SK-N-SH (cell line): ENCODE results near the gene STK16. TPM values are rescaled to one million over a fixed set of nuclear protein-coding genes. Genes with fewer than 3 reads are reported as not detected.

Source experiments
- CTCF ChIA-PET: fragments of 300-600, 350-600 bp; formaldehyde crosslinking; extraction: SDS; loops from one replicate; lab custom pipeline; 2021; lab: Yijun Ruan, JAX
- POLR2A ChIA-PET: fragments of 350-600 bp; sonication (Branson Sonifier 250); formaldehyde crosslinking; extraction: SDS; loops from one replicate; lab custom pipeline; 2020; ENCODE audit warnings: antibody characterized with exemption, inconsistent platforms; lab: Yijun Ruan, JAX
- DNase-seq: peaks from one replicate; pipeline ENCODE4 v3.0.0; 2012
- H2AFZ ChIP-seq: fragments of 200-600 bp; sonication (generic); 2 replicates; pipeline ENCODE4 v1.8.1; 2016; ENCODE audit warnings: antibody characterized with exemption, mild to moderate bottlenecking, low read depth
- H3F3A ChIP-seq: fragments of 200-600 bp; sonication (generic); replicated peaks from 2 replicates; pipeline ENCODE3; 2016; ENCODE audit warnings: antibody characterized with exemption, mild to moderate bottlenecking; ENCODE audit not compliant: insufficient read depth
- H3K27ac ChIP-seq, 2 experiments: fragments of 200-500 bp in 1 of 2; fragments of 200-600 bp in 1 of 2; sonication (Bioruptor generic) in 1 of 2; sonication (generic), shearing (Covaris generic) in 1 of 2; 2 replicates each; pipeline versions ENCODE4 v1.5.1 to v1.6.1; 2014 to 2016; ENCODE audit warnings: low read depth in 2 of 2, inconsistent platforms in 1 of 2, low read length in 1 of 2, mild to moderate bottlenecking in 1 of 2, mixed read lengths in 1 of 2
- H3K27me3 ChIP-seq: fragments of 200-600 bp; sonication (generic), shearing (Covaris generic); 2 replicates; pipeline ENCODE4 v1.6.1; 2016; ENCODE audit warnings: mixed run types; ENCODE audit not compliant: insufficient read depth
- H3K36me3 ChIP-seq, 2 experiments: fragments of 200-500 bp in 1 of 2; fragments of 200-600 bp in 1 of 2; sonication (Bioruptor generic) in 1 of 2; sonication (generic) in 1 of 2; replicated peaks in 1 of 2; 2 replicates each; pipeline versions ENCODE3 to v1.5.1; 2014 to 2016; ENCODE audit warnings: low read length in 1 of 2, mild to moderate bottlenecking in 1 of 2; ENCODE audit not compliant: insufficient read depth in 2 of 2, control insufficient read depth in 1 of 2
- H3K4me1 ChIP-seq, 2 experiments: fragments of 200-500 bp in 1 of 2; fragments of 200-600 bp in 1 of 2; sonication (Bioruptor generic) in 1 of 2; sonication (generic), shearing (Covaris generic) in 1 of 2; 2 replicates each; pipeline versions ENCODE4 v1.5.1 to v1.6.1; 2014 to 2016; ENCODE audit warnings: low read depth in 1 of 2, low read length in 1 of 2, mixed run types in 1 of 2; ENCODE audit not compliant: insufficient read depth in 2 of 2, control insufficient read depth in 1 of 2
- H3K4me2 ChIP-seq: fragments of 200-600 bp; sonication (generic), shearing (Covaris generic); 2 replicates; pipeline ENCODE4 v1.6.1; 2017; ENCODE audit warnings: mixed run types
- H3K4me3 ChIP-seq, 2 experiments: fragments of 200-500 bp in 1 of 2; fragments of 200-600 bp in 1 of 2; sonication (Bioruptor generic) in 1 of 2; sonication (generic), shearing (Covaris generic) in 1 of 2; 2 replicates each; pipeline versions ENCODE4 v1.5.1 to v1.8.1; 2014 to 2016; ENCODE audit warnings: low read depth in 2 of 2, inconsistent platforms in 1 of 2, low read length in 1 of 2, mild to moderate bottlenecking in 1 of 2, mixed read lengths in 1 of 2, moderate library complexity in 1 of 2
- H3K79me2 ChIP-seq: fragments of 200-600 bp; sonication (generic); 2 replicates; pipeline ENCODE4 v1.8.1; 2017; ENCODE audit warnings: mild to moderate bottlenecking; ENCODE audit not compliant: insufficient read depth
- H3K9ac ChIP-seq: fragments of 200-600 bp; sonication (generic); 2 replicates; pipeline ENCODE4 v1.6.1; 2017; ENCODE audit warnings: mixed run types
- H3K9me2 ChIP-seq: fragments of 200-600 bp; sonication (generic); 2 replicates; pipeline ENCODE4 v1.6.1; 2017; ENCODE audit warnings: mixed run types
- H3K9me3 ChIP-seq: fragments of 200-600 bp; sonication (generic); 2 replicates; pipeline ENCODE4 v1.6.1; 2017; ENCODE audit warnings: mixed run types, mild to moderate bottlenecking, moderate library complexity
- H4K20me1 ChIP-seq: fragments of 200-600 bp; sonication (generic); 2 replicates; pipeline ENCODE4 v1.6.1; 2017; ENCODE audit warnings: mild to moderate bottlenecking, mixed run types; ENCODE audit not compliant: insufficient read depth
- CTCF ChIP-seq: fragments of 200-600 bp; sonication (generic); IDR thresholded peaks from 2 replicates; pipeline ENCODE4 v1.6.1; 2017; ENCODE audit warnings: antibody characterized with exemption, mild to moderate bottlenecking, moderate library complexity
- EP300 ChIP-seq, 2 experiments: IDR thresholded peaks; 2 replicates each; pipeline versions ENCODE4 v1.4.0 to v1.6.1; 2012; ENCODE audit warnings: borderline replicate concordance in 1 of 2, low read depth in 1 of 2, low read length in 1 of 2
- EZH2phosphoT487 ChIP-seq: fragments of 200-600 bp; sonication (generic); IDR thresholded peaks from 2 replicates; pipeline ENCODE4 v1.6.1; 2017; ENCODE audit warnings: low read depth, mixed run types, mild to moderate bottlenecking, antibody characterized with exemption, moderate library complexity, borderline replicate concordance
- FOXJ3 ChIP-seq: sonication (generic); formaldehyde crosslinking; IDR thresholded peaks from 2 replicates; pipeline ENCODE4 v1.5.1; 2020; ENCODE audit warnings: mild to moderate bottlenecking, missing genetic modification reagents
- FOXM1 ChIP-seq: IDR thresholded peaks from 2 replicates; pipeline ENCODE4 v1.4.0; 2012; ENCODE audit warnings: low read depth, mild to moderate bottlenecking
- IRF3 ChIP-seq: fragments of 150-350 bp; IDR thresholded peaks from 2 replicates; pipeline ENCODE4 v1.6.1; 2016; ENCODE audit warnings: mild to moderate bottlenecking, low read depth, low read length
- JUND ChIP-seq: IDR thresholded peaks from 2 replicates; pipeline ENCODE4 v1.4.0; 2012
- MAX ChIP-seq: IDR thresholded peaks from 2 replicates; pipeline ENCODE4 v1.4.0; 2012; ENCODE audit warnings: low read depth
- NFIC ChIP-seq: IDR thresholded peaks from 2 replicates; pipeline ENCODE4 v1.4.0; 2012; ENCODE audit warnings: borderline replicate concordance
- POLR2AphosphoS5 ChIP-seq: IDR thresholded peaks from 2 replicates; pipeline ENCODE4 v1.6.1; 2012; ENCODE audit warnings: low read depth, low read length
- RAD21 ChIP-seq: IDR thresholded peaks from 2 replicates; pipeline ENCODE4 v1.6.1; 2012; ENCODE audit warnings: mild to moderate bottlenecking, low read length
- RCOR1 ChIP-seq: fragments of 150-350 bp; IDR thresholded peaks from 2 replicates; pipeline ENCODE4 v1.6.1; 2017; ENCODE audit warnings: antibody characterized with exemption, low read length
- SIN3A ChIP-seq: IDR thresholded peaks from 2 replicates; pipeline ENCODE4 v1.6.1; 2012; ENCODE audit warnings: low read depth, mild to moderate bottlenecking, low read length, moderate library complexity, borderline replicate concordance
- TAF1 ChIP-seq: IDR thresholded peaks from 2 replicates; pipeline ENCODE4 v1.6.1; 2012; ENCODE audit warnings: low read depth, mild to moderate bottlenecking, low read length, moderate library complexity, borderline replicate concordance
- TCF12 ChIP-seq: IDR thresholded peaks from 2 replicates; pipeline ENCODE4 v1.4.0; 2012
- TEAD4 ChIP-seq: IDR thresholded peaks from 2 replicates; pipeline ENCODE4 v1.4.0; 2012; ENCODE audit warnings: mild to moderate bottlenecking, borderline replicate concordance; ENCODE audit not compliant: insufficient read depth
- WGBS: methylation state at CpG from one replicate; pipeline ENCODE4 v1.1.6; 2017; ENCODE audit warnings: low lambda C conversion rate; 5-methylcytosine and 5-hydroxymethylcytosine counted together
- polyA plus RNA-seq, 3 experiments: library from polyadenylated mRNA; depleted of rRNA; stranded (reverse); fragments of >200 nt; gene quantifications; 2 replicates each; pipeline ENCODE4 v1.2.3, GENCODE V29; 2012

STK16 gene
- polyA plus RNA-seq, 1 of the 3 experiments (the other 2 are of a cell fraction), result 57.6 TPM

GRCh38 chr2:219285894-219286425, 40.7 kb downstream of the STK16 start:
- ChIA-PET POLR2A (interaction anchor here (1.0 to 1.5 kb wide), 2 partner anchors 9 to 34 kb away, joined by 3 to 6 read pairs; no protein-coding TSS in a partner anchor), CTCF (interaction anchor here (0.9 to 15.4 kb wide), 8 partner anchors 6 to 126 kb away, joined by 3 to 312 read pairs (median 4); no protein-coding TSS in a partner anchor)
- Histone ChIP-seq H3K27ac (no peak overlapping the region), H3K4me3 (no peak overlapping the region), H3K27me3 (no peaks in the 10 kb centered on the region), H3K9me2 (no peaks in the 10 kb centered on the region), H3K36me3 (peaks cover 9 to 32% of the 10 kb centered on the region in 2 experiments), H3K9ac (no peak overlapping the region), H3K9me3 (no peaks in the 10 kb centered on the region), H3K4me1 (peaks cover 4 to 8% of the 10 kb centered on the region in 2 experiments; a peak in 1 of 4 replicates), H2AFZ (no peak overlapping the region), H4K20me1 (no peaks in the 10 kb centered on the region), H3K79me2 (no peaks in the 10 kb centered on the region), H3F3A (peaks cover 12% of the 10 kb centered on the region), H3K4me2 (no peak overlapping the region)
- DNase-seq, result peak; percentile 63
- no peak for TF ChIP-seq CTCF
- no peak for TF ChIP-seq TCF12
- TF ChIP-seq MAX, result no peak
- no peak for TF ChIP-seq TAF1
- no peak for TF ChIP-seq EP300 (IDR thresholded peaks at IDR 0.05; ENCODE audit: borderline replicate concordance in 1 of 2, low read depth in 1 of 2, low read length in 1 of 2)
- TF ChIP-seq FOXM1, result no peak
- no peak for TF ChIP-seq FOXJ3 (CRISPR knock-in tag)
- TF ChIP-seq POLR2AphosphoS5, result no peak
- TF ChIP-seq IRF3, result no peak
- no peak for TF ChIP-seq TEAD4
- WGBS, result 92% methylated on average over 11 of the region's 17 CpGs

- Histone ChIP-seq H3K27ac (no peak overlapping the region), H2AFZ (no peak overlapping the region), H3F3A (peaks cover 12% of the 10 kb centered on the region), H3K4me1 (peaks cover 4 to 8% of the 10 kb centered on the region in 2 experiments; a peak in 1 of 4 replicates), H4K20me1 (no peaks in the 10 kb centered on the region), H3K9me3 (no peaks in the 10 kb centered on the region), H3K9me2 (no peaks in the 10 kb centered on the region), H3K27me3 (no peaks in the 10 kb centered on the region), H3K9ac (no peak overlapping the region), H3K79me2 (no peaks in the 10 kb centered on the region), H3K36me3 (peaks cover 7 to 30% of the 10 kb centered on the region in 2 experiments), H3K4me3 (no peak overlapping the region), H3K4me2 (no peak overlapping the region)
- POLR2A ChIA-PET, result interaction anchor here (0.6 to 1.5 kb wide), 2 partner anchors 8 to 225 kb away, joined by 3 to 6 read pairs; no protein-coding TSS in a partner anchor
- WGBS, result 92% methylated on average over 7 of the region's 12 CpGs
- CTCF ChIA-PET, result interaction anchor here (0.9 to 15.4 kb wide), 7 partner anchors 6 to 127 kb away, joined by 3 to 312 read pairs (median 3); no protein-coding TSS in a partner anchor
- no peak for DNase-seq
- TF ChIP-seq SIN3A (no peak), JUND (no peak), IRF3 (no peak), MAX (no peak), CTCF (no peak), RAD21 (no peak), RCOR1 (no peak), EZH2phosphoT487 (no peak), POLR2AphosphoS5 (no peak), NFIC (no peak)
Observed at GRCh38 chr2:219286436-219287115, 41.3 kb downstream of the STK16 start.
